ENCODE data around the gene KLHL36.

- TF ChIP-seq SUZ12 (IDR thresholded peaks at IDR 0.05; ENCODE audit: extremely low read depth, insufficient read depth, insufficient read length) (no peak), ZNF274 (IDR thresholded peaks at IDR 0.05; ENCODE audit: low read depth, low read length) (no peak)
Observed at GRCh38 chr16:84659656-84660300, 11.5 kb downstream of the KLHL36 start.
